HCT116 (cell line): ENCODE data around the gene CCDC74B. TPM values are rescaled to one million over a fixed set of nuclear protein-coding genes. Genes with fewer than 3 reads are reported as not detected.
"Not testable (repeated sequence)": the region's sequence is repeated elsewhere in the genome, so short reads cannot be mapped to it uniquely, and the experiment has no call there.

Experiments
- ATAC-seq: fragments of 200-7000 bp; cut with Tn5 transposase; 2 replicates; pipeline ENCODE4 v1.9.1; 2020; ENCODE audit warnings: mild to moderate bottlenecking, moderate library complexity
- BruUV-seq: library from RNA; stranded (reverse); fragments of 400-500 nt; replicated peaks from 2 replicates; lab custom pipeline; 2021; lab: Mats Ljungman, UMichigan
- CTCF ChIA-PET: fragments of 300-600 bp; sonication (Branson Sonifier 250); formaldehyde crosslinking; loops from one replicate; lab custom pipeline; 2021; ENCODE audit warnings: antibody characterized with exemption; lab: Charles Lee
- POLR2A ChIA-PET: fragments of 300-600, 350-600 bp; sonication (Branson Sonifier 250); formaldehyde crosslinking; loops from one replicate; lab custom pipeline; 2021; ENCODE audit warnings: antibody characterized with exemption; lab: Charles Lee
- RAD21 ChIA-PET, 2 experiments: fragments of 300-600 bp; sonication (Branson Sonifier 250); formaldehyde crosslinking; loops; one replicate each; lab custom pipeline; 2023; ENCODE audit warnings: low total read pairs in 2 of 2; ENCODE audit not compliant: uncharacterized antibody in 2 of 2, unreplicated experiment in 2 of 2, low non-redundant PET in 1 of 2; lab: Charles Lee
- DNase-seq: peaks from one replicate; pipeline ENCODE4 v3.0.0-alpha.2; 2010; ENCODE audit warnings: low read depth, low spot score
- H2AFZ ChIP-seq: fragments of 200-600 bp; shearing (Covaris generic), sonication (generic); 2 replicates; pipeline ENCODE4 v1.6.1; 2017; ENCODE audit warnings: low read depth, mixed run types, mixed read lengths, antibody characterized with exemption, low read length; ENCODE audit not compliant: poor library complexity, severe bottlenecking
- H3K27ac ChIP-seq: 2 replicates; pipeline ENCODE4 v1.5.1; 2012; ENCODE audit warnings: low read depth, low read length
- H3K27me3 ChIP-seq: fragments of 200-600 bp; sonication (generic); 2 replicates; pipeline ENCODE4 v1.6.1; 2016; ENCODE audit warnings: mixed run types, low read length, mixed read lengths; ENCODE audit not compliant: insufficient read depth
- H3K36me3 ChIP-seq, 2 experiments: fragments of 200-500 bp in 1 of 2; fragments of 200-600 bp in 1 of 2; sonication (Bioruptor generic) in 1 of 2; sonication (generic) in 1 of 2; 2 replicates each; pipeline versions ENCODE4 v1.5.1 to v1.6.1; 2014 to 2016; ENCODE audit warnings: low read length in 2 of 2, inconsistent platforms in 1 of 2, mixed read lengths in 1 of 2, mixed run types in 1 of 2; ENCODE audit not compliant: insufficient read depth in 2 of 2, control insufficient read depth in 1 of 2
- H3K4me1 ChIP-seq, 2 experiments: fragments of 200-600 bp in 1 of 2; sonication (generic) in 1 of 2; 2 replicates each; pipeline versions ENCODE4 v1.5.1 to v1.6.1; 2012 to 2017; ENCODE audit warnings: low read length in 2 of 2, inconsistent platforms in 1 of 2, mild to moderate bottlenecking in 1 of 2, mixed read lengths in 1 of 2, mixed run types in 1 of 2, moderate library complexity in 1 of 2; ENCODE audit not compliant: insufficient read depth in 2 of 2, control insufficient read depth in 1 of 2
- H3K4me2 ChIP-seq: fragments of 200-600 bp; sonication (generic); 2 replicates; pipeline ENCODE4 v1.6.1; 2017; ENCODE audit warnings: mixed run types, low read length, mixed read lengths
- H3K4me3 ChIP-seq, 2 experiments: fragments of 200-600 bp in 1 of 2; sonication (generic) in 1 of 2; replicated peaks in 1 of 2; 2 replicates each; pipeline ENCODE4 v1.5.1; 2011 to 2016; ENCODE audit warnings: low read length in 2 of 2, control low read depth in 1 of 2, low read depth in 1 of 2, mild to moderate bottlenecking in 1 of 2, mixed read lengths in 1 of 2, mixed run types in 1 of 2
- H3K79me2 ChIP-seq: fragments of 200-600 bp; sonication (generic); 2 replicates; pipeline ENCODE4 v1.6.1; 2017; ENCODE audit warnings: mild to moderate bottlenecking, mixed run types, low read length, moderate library complexity, mixed read lengths; ENCODE audit not compliant: insufficient read depth
- H3K9ac ChIP-seq: fragments of 200-600 bp; sonication (generic); 2 replicates; pipeline ENCODE4 v1.6.1; 2016; ENCODE audit warnings: low read length, mixed read lengths
- H3K9me2 ChIP-seq: fragments of 200-600 bp; sonication (generic), shearing (Covaris generic); 2 replicates; pipeline ENCODE4 v1.6.1; 2017; ENCODE audit warnings: mixed run types, mild to moderate bottlenecking, moderate library complexity; ENCODE audit not compliant: insufficient read depth
- H3K9me3 ChIP-seq, 2 experiments: fragments of 200-500 bp in 1 of 2; fragments of 200-600 bp in 1 of 2; sonication (Bioruptor generic) in 1 of 2; sonication (generic) in 1 of 2; 2 replicates each; pipeline ENCODE4 v1.6.1; 2014 to 2017; ENCODE audit warnings: low read length in 2 of 2, mixed read lengths in 2 of 2, inconsistent platforms in 1 of 2, low read depth in 1 of 2, mild to moderate bottlenecking in 1 of 2, mixed run types in 1 of 2, moderate library complexity in 1 of 2; ENCODE audit not compliant: control insufficient read depth in 1 of 2, insufficient read depth in 1 of 2
- H4K20me1 ChIP-seq: fragments of 200-600 bp; sonication (generic), shearing (Covaris generic); 2 replicates; pipeline ENCODE4 v1.6.1; 2017; ENCODE audit warnings: mixed run types, mild to moderate bottlenecking, moderate library complexity; ENCODE audit not compliant: insufficient read depth
- CBX3 ChIP-seq: IDR thresholded peaks from 2 replicates; pipeline ENCODE4 v1.6.1; 2012; ENCODE audit warnings: low read depth
- POLR2A ChIP-seq: IDR thresholded peaks from 2 replicates; pipeline ENCODE4 v1.7.0; 2011; ENCODE audit warnings: borderline replicate concordance; ENCODE audit not compliant: insufficient read depth, insufficient read length; ENCODE audit errors: extremely low read depth
- POLR2AphosphoS5 ChIP-seq: IDR thresholded peaks from 2 replicates; pipeline ENCODE4 v1.6.1; 2011; ENCODE audit warnings: mild to moderate bottlenecking, low read depth, low read length, moderate library complexity
- RAD21 ChIP-seq: IDR thresholded peaks from 2 replicates; pipeline ENCODE4 v1.6.1; 2012; ENCODE audit warnings: low read depth, mild to moderate bottlenecking
- SIN3A ChIP-seq: IDR thresholded peaks from 2 replicates; pipeline ENCODE4 v1.6.1; 2012; ENCODE audit warnings: low read depth
- TCF7L2 ChIP-seq: IDR thresholded peaks from 2 replicates; pipeline ENCODE4 v1.7.0; 2011; ENCODE audit warnings: borderline replicate concordance, inconsistent platforms; ENCODE audit not compliant: insufficient read depth, insufficient read length; ENCODE audit errors: extremely low read depth
- YY1 ChIP-seq: IDR thresholded peaks from 2 replicates; pipeline ENCODE4 v1.6.1; 2011; ENCODE audit warnings: low read length, low read depth, moderate library complexity, mild to moderate bottlenecking; ENCODE audit not compliant: insufficient replicate concordance; ENCODE audit errors: extremely low read depth
- ZFX ChIP-seq: fragments of 450-650 bp; IDR thresholded peaks from 2 replicates; pipeline ENCODE4 v1.6.1; 2017
- intact Hi-C: fragments of 100-400 bp; cut with micrococcal nuclease; formaldehyde crosslinking; loops from 2 replicates; pipeline ENCODE4 v1.10.0; 2022
- total RNA-seq: library from RNA; stranded (reverse); gene quantifications from one replicate; pipeline ENCODE4 v1.2.1, GENCODE V29; 2021; ENCODE audit not compliant: unreplicated experiment
- TF ChIP-seq, protein P1 (sequence below), 3 experiments: fragments of 200-600 bp in 1 of 3; sonication (generic) in 1 of 3; IDR thresholded peaks in 2 of 3; conservative IDR thresholded peaks in 1 of 3; 2 replicates each; pipeline ENCODE4 v1.5.1; 2012 to 2017; ENCODE audit warnings: low read depth in 2 of 3, low read length in 2 of 3, antibody characterized with exemption in 1 of 3, borderline replicate concordance in 1 of 3, control low read depth in 1 of 3, mild to moderate bottlenecking in 1 of 3, mixed read lengths in 1 of 3, mixed run types in 1 of 3, moderate library complexity in 1 of 3; ENCODE audit not compliant: insufficient read depth in 1 of 3
- TF ChIP-seq, protein P2 (sequence below): IDR thresholded peaks from 2 replicates; pipeline ENCODE4 v1.6.1; 2012

Gene CCDC74B
- total RNA-seq, 1 experiment from 2014 or later, result 3.2 TPM

DNA sequence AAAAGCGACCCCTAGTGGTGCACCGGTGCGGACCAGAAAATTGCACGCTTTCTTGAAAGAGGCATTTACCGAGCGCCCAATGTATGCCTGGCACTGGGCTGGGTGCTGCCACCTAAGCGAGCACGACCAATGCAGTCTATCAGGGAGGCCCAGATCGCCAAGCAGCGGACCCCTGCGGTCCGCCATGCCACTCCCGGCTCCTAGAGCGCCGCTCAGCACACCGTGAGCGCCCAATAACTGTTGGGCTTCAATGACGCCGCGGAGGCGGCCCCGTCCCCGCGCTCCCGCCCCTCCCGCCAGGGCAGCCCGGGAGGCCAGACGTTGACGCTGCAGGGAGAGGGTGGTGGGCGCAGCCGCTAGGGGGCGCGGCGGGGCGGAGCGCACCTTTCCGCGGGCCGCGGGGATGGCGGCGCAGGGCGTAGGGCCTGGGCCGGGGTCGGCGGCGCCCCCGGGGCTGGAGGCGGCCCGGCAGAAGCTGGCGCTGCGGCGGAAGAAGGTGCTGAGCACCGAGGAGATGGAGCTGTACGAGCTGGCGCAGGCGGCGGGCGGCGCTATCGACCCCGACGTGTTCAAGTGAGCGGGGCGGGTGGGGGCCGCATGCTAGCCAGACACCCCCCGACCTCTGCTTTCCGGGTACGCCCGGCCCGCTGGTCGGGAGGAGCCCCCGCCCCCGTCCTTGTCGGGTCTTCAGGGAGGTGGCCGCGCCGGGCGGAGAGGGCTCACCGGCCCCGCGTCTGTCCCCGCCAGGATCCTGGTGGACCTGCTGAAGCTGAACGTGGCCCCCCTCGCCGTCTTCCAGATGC lies 37.2 kb upstream of the CCDC74B start, which contains the start of gene MZT2B:
TSS of gene MZT2B (plus strand) at position 383 of the 803 bp plus-strand sequence. CDS start at position 404, 21 bp downstream.
- H4K20me1 ChIP-seq, RAD21 ChIA-PET, BruUV-seq, H3K9me3 ChIP-seq, H3K27me3 ChIP-seq, H3K9me2 ChIP-seq, H2AFZ ChIP-seq, H3K36me3 ChIP-seq: not testable (repeated sequence)
- peak; percentile 60 for DNase-seq
- peak; percentile 83 for ATAC-seq
- ChIA-PET CTCF (interaction anchor here (0.6 to 1.0 kb wide), 6 partner anchors 9 to 151 kb away, joined by 3 to 4 read pairs (median 3); no protein-coding TSS in a partner anchor), POLR2A (interaction anchor here (2.0 kb wide), 1 partner anchor 160 kb away, joined by 6 read pairs; the partner anchor contains the start of gene IMP4)
- Histone ChIP-seq H3K9ac (peak within 1 kb of the TSS; percentile 98), H3K27ac (peak within 1 kb of the TSS; percentile 71), H3K79me2 (peaks cover 65% of the 10 kb centered on the region), H3K4me3 (peak within 1 kb of the TSS; percentile 94 to 97), H3K4me1 (peaks cover 0 to 15% of the 10 kb centered on the region in 2 experiments; a peak in 1 of 4 replicates), H3K4me2 (peak within 1 kb of the TSS; percentile 78)
- intact Hi-C loops, result loop anchor here (1.0 to 5.0 kb wide), 2 partner anchors 60 to 150 kb away; no protein-coding TSS in a partner anchor
- TF ChIP-seq POLR2A (peak; percentile 68), RAD21 (peak; percentile 44; the same call in 1 of the 2 replicates), SIN3A (peak; percentile 46; the same call in 1 of the 2 replicates), POLR2AphosphoS5 (peak; percentile 55), CBX3 (0 out of 2 replicates have a peak, but pooled peaks have one; percentile 56), TCF7L2 (peak; percentile 83), ZFX (peak; percentile 47), YY1 (peak; percentile 80)
- TF ChIP-seq, protein P1, sequence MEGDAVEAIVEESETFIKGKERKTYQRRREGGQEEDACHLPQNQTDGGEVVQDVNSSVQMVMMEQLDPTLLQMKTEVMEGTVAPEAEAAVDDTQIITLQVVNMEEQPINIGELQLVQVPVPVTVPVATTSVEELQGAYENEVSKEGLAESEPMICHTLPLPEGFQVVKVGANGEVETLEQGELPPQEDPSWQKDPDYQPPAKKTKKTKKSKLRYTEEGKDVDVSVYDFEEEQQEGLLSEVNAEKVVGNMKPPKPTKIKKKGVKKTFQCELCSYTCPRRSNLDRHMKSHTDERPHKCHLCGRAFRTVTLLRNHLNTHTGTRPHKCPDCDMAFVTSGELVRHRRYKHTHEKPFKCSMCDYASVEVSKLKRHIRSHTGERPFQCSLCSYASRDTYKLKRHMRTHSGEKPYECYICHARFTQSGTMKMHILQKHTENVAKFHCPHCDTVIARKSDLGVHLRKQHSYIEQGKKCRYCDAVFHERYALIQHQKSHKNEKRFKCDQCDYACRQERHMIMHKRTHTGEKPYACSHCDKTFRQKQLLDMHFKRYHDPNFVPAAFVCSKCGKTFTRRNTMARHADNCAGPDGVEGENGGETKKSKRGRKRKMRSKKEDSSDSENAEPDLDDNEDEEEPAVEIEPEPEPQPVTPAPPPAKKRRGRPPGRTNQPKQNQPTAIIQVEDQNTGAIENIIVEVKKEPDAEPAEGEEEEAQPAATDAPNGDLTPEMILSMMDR (IDR thresholded peaks at IDR 0.05 in 2 of 3, conservative IDR thresholded peaks at IDR 0.05 in 1 of 3; ENCODE audit: borderline replicate concordance in 1 of 3, insufficient read depth in 1 of 3, low read depth in 2 of 3, low read length in 2 of 3), result peak; percentile 53 to 63 (median 61); a peak in 5 of 6 replicates
- TF ChIP-seq, protein P2, sequence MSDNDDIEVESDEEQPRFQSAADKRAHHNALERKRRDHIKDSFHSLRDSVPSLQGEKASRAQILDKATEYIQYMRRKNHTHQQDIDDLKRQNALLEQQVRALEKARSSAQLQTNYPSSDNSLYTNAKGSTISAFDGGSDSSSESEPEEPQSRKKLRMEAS, result peak; percentile 55
